Cardiac muscle cell (in vitro differentiated cells and primary cell): Measurements from ENCODE around the gene MTREX. TPM values are rescaled to one million over a fixed set of nuclear protein-coding genes. Genes with fewer than 3 reads are reported as not detected.

Experiments used
- DNase-seq, 2 donors: peaks; one replicate each; pipeline versions ENCODE4 v3.0.0 to v3.0.0-alpha.2; 2010 to 2017; ENCODE audit warnings: low read depth in 1 of 2, low spot score in 1 of 2
- H3K27ac ChIP-seq: fragments of 200-600 bp; sonication (generic); 2 replicates; pipeline ENCODE4 v1.5.1; 2016
- H3K27me3 ChIP-seq: fragments of 200-600 bp; sonication (generic); 2 replicates; pipeline ENCODE4 v1.6.0; 2016; ENCODE audit warnings: control low read depth
- H3K36me3 ChIP-seq: fragments of 200-600 bp; sonication (generic); 2 replicates; pipeline ENCODE4 v1.5.1; 2016; ENCODE audit warnings: control low read depth
- H3K4me1 ChIP-seq: fragments of 200-600 bp; sonication (generic); 2 replicates; pipeline ENCODE4 v1.8.1; 2017; ENCODE audit warnings: low read depth, mild to moderate bottlenecking, mixed run types
- H3K4me3 ChIP-seq: fragments of 200-600 bp; sonication (generic); 2 replicates; pipeline ENCODE4 v1.5.1; 2016; ENCODE audit warnings: mild to moderate bottlenecking
- H3K9me3 ChIP-seq: fragments of 200-600 bp; sonication (generic); 2 replicates; pipeline ENCODE4 v1.5.1; 2017; ENCODE audit warnings: low read depth, mild to moderate bottlenecking, control low read depth
- polyA plus RNA-seq: library from polyadenylated mRNA; unstranded; fragments of >200 nt; fragmentation: Nextera tagmentation; extraction: Ambion mirVana; gene quantifications from 2 replicates; pipeline ENCODE4 v1.2.1, GENCODE V29; 2016
- total RNA-seq: library from RNA; depleted of rRNA; stranded (reverse); fragments of >200 nt; gene quantifications from 2 replicates; pipeline ENCODE4 v1.2.3, GENCODE V29; 2016
- TF ChIP-seq, protein P1 (sequence below): IDR thresholded peaks from 2 replicates; pipeline ENCODE4 v1.5.1; 2012; ENCODE audit warnings: low read depth, mild to moderate bottlenecking, low read length

The MTREX gene
- total and polyA plus RNA-seq, 2 experiments from 2014 or later, result 32.8 to 65.2 TPM

DNA sequence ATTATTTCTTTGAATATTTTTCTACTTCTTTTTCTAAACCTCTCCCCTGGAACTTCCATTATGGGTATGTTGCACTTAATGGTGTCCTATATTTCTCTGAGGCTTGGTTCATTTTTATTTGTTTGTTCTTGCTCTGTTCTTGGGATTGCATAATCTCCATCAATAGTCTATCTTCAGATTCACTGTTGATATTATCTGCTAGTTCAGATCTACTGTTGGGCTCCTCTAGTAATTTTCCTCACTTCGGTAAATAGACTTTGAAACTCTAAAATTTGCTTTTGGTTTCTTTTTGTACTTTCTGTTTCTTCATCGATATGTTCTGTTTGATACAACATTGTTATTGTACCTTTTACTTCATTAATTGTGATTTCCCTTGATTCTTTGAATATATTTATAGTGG is 76.3 kb downstream of the MTREX start:
- Histone ChIP-seq H3K9me3 (no peaks in the 10 kb centered on the region), H3K4me1 (no peaks in the 10 kb centered on the region), H3K4me3 (no peak overlapping the region), H3K36me3 (peaks cover 19% of the 10 kb centered on the region), H3K27me3 (no peaks in the 10 kb centered on the region), H3K27ac (no peak overlapping the region)
- TF ChIP-seq, protein P1, sequence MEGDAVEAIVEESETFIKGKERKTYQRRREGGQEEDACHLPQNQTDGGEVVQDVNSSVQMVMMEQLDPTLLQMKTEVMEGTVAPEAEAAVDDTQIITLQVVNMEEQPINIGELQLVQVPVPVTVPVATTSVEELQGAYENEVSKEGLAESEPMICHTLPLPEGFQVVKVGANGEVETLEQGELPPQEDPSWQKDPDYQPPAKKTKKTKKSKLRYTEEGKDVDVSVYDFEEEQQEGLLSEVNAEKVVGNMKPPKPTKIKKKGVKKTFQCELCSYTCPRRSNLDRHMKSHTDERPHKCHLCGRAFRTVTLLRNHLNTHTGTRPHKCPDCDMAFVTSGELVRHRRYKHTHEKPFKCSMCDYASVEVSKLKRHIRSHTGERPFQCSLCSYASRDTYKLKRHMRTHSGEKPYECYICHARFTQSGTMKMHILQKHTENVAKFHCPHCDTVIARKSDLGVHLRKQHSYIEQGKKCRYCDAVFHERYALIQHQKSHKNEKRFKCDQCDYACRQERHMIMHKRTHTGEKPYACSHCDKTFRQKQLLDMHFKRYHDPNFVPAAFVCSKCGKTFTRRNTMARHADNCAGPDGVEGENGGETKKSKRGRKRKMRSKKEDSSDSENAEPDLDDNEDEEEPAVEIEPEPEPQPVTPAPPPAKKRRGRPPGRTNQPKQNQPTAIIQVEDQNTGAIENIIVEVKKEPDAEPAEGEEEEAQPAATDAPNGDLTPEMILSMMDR, result no peak
- DNase-seq, result no peak

DNA sequence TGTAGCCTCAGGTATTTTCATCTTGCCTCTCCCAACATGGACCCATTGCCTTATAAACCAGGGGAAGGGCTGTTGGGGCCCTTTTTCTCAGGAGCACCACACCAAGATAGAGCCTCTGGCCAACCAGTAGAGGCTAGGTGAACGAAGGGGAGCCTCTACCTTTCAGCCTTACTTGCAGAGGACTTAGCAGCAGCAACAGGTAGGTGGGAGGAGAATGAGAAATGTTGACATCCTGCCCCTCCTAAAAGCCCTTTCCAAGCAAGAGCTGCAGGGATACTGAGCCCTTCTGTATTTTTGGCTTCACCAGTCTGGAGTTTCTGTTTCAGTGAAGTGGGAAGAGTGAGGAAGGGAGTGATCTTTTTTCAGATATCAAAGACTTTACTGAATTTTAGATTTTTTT is 77.4 kb downstream of the MTREX start:
- Histone ChIP-seq H3K9me3 (no peaks in the 10 kb centered on the region), H3K4me3 (no peak overlapping the region), H3K27me3 (no peaks in the 10 kb centered on the region), H3K4me1 (peaks cover 11% of the 10 kb centered on the region), H3K36me3 (peaks cover 17% of the 10 kb centered on the region), H3K27ac (no peak overlapping the region)
- DNase-seq, result no peak
- TF ChIP-seq, protein P1, result no peak

DNA sequence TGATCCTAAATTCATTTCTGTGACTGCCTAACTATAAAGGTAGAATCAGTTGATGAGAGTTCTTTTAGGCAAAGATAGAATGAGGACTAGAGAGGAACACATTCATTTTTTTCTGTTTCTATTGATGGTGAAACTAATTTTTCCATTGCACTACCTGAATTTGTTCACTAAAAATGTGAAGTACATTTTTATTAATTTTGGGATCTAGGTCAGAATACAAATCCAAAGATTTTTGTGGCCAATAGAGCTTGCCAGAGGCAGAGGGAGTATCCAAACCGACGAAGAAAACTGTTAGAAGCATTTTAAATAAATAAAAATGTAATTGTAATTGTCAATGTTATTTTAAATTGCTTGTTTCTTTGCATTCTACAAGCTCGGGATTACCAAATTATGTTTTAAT is 78.1 kb downstream of the MTREX start:
- no peak overlapping the region for H3K4me3 ChIP-seq
- no peaks in the 10 kb centered on the region for H3K9me3 ChIP-seq
- peaks cover 11% of the 10 kb centered on the region for H3K4me1 ChIP-seq
- H3K36me3 ChIP-seq, result peaks cover 17% of the 10 kb centered on the region
- H3K27ac ChIP-seq, result no peak overlapping the region
- TF ChIP-seq, protein P1, result no peak
- no peak for DNase-seq
- H3K27me3 ChIP-seq, result no peaks in the 10 kb centered on the region

DNA sequence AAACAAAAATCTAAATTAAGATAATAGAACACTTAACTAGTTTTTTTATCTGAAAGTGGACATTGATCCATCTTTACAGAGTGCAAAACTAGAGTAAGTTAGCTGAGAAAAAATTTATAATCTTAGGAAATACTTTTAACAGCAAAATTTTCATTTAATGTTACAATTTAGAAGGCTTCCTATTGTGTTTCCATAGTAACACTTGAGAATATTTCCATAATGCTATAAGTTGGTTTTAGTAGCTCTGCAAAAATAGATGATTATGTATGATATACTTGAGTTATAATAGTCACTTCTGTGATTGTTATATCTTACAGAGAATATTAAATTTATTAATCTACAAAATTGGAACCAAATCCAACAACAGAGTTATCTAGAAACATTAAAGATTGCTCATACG is 78.6 kb downstream of the MTREX start:
- no peak overlapping the region for H3K27ac ChIP-seq
- no peaks in the 10 kb centered on the region for H3K27me3 ChIP-seq
- H3K36me3 ChIP-seq, result peaks cover 14% of the 10 kb centered on the region
- H3K9me3 ChIP-seq, result no peaks in the 10 kb centered on the region
- no peak for DNase-seq
- H3K4me1 ChIP-seq, result peaks cover 11% of the 10 kb centered on the region
- no peak overlapping the region for H3K4me3 ChIP-seq
- TF ChIP-seq, protein P1, result no peak

DNA sequence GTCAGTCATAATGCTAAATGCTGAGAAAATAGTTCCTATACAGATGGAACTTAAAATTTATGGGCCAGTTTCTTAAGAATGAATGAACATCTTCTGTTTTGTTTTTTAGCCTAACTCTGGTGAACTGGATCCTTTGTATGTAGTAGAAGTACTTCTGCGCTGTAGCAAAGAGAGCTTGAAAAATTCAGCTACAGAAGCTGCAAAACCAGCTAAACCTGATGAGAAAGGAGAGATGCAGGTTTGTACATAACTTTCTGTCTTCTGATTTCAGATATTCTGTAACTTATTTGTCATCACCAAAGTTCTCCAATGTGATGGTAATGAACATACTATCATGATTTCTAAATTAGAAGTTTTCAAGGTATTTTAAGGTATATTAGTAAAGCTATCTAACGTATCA is 80.1 kb downstream of the MTREX start:
- TF ChIP-seq, protein P1, result no peak
- no peaks in the 10 kb centered on the region for H3K9me3 ChIP-seq
- H3K36me3 ChIP-seq, result peaks cover 8% of the 10 kb centered on the region
- no peaks in the 10 kb centered on the region for H3K27me3 ChIP-seq
- no peak for DNase-seq
- H3K4me3 ChIP-seq, result no peak overlapping the region
- peaks cover 11% of the 10 kb centered on the region for H3K4me1 ChIP-seq
- H3K27ac ChIP-seq, result no peak overlapping the region

- TF ChIP-seq, protein P1, result no peak
- H3K27me3 ChIP-seq, result no peaks in the 10 kb centered on the region
- H3K27ac ChIP-seq, result no peak overlapping the region
- peaks cover 8% of the 10 kb centered on the region for H3K36me3 ChIP-seq
- H3K4me1 ChIP-seq, result peaks cover 11% of the 10 kb centered on the region
- H3K4me3 ChIP-seq, result no peak overlapping the region
- H3K9me3 ChIP-seq, result no peaks in the 10 kb centered on the region
- DNase-seq, result no peak
Measured at GRCh38 chr5:55391707-55392106, 83.9 kb downstream of the MTREX start.
